ENCODE data around the gene CHRNB2.

DNA sequence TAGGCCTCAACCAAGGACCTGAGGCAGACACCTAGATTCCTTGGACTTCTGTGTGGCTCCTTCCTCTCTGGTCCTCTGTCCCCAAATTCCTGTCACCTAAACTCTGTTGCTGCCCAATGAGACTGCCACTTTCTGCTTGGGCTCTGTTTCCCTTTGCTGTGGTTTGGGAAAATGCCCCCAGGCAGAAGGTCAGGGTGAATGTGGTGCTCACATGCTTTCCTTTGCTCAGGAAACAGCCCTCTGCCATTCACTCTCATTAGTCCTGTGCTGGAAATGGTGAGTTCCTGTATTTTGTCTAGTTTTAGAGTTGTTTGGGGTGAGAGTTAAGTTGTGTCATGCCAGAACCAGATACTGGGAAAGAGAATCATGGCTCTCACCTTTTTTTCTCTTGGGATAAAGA, 42.7 kb upstream of the CHRNB2 start:
- TF ChIP-seq, protein P1, sequence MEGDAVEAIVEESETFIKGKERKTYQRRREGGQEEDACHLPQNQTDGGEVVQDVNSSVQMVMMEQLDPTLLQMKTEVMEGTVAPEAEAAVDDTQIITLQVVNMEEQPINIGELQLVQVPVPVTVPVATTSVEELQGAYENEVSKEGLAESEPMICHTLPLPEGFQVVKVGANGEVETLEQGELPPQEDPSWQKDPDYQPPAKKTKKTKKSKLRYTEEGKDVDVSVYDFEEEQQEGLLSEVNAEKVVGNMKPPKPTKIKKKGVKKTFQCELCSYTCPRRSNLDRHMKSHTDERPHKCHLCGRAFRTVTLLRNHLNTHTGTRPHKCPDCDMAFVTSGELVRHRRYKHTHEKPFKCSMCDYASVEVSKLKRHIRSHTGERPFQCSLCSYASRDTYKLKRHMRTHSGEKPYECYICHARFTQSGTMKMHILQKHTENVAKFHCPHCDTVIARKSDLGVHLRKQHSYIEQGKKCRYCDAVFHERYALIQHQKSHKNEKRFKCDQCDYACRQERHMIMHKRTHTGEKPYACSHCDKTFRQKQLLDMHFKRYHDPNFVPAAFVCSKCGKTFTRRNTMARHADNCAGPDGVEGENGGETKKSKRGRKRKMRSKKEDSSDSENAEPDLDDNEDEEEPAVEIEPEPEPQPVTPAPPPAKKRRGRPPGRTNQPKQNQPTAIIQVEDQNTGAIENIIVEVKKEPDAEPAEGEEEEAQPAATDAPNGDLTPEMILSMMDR (conservative IDR thresholded peaks at IDR 0.05 in 1 of 2, IDR thresholded peaks at IDR 0.05 in 1 of 2; ENCODE audit: low read depth in 1 of 2, low read length in 2 of 2): no peak
- TF ChIP-seq EZH2 (IDR thresholded peaks at IDR 0.05; ENCODE audit: low read length, missing control alignments): no peak
